Heart left ventricle (tissue), 16 donors: ENCODE data around the gene PIPOX. TPM values are rescaled to one million over a fixed set of nuclear protein-coding genes. Genes with fewer than 3 reads are reported as not detected.

Source experiments
- ATAC-seq, 4 donors: fragments of 200-7000 bp; cut with Tn5 transposase; one replicate each; pipeline ENCODE4 v1.9.1; 2020 to 2022; ENCODE audit warnings: moderate library complexity in 4 of 4, mild to moderate bottlenecking in 3 of 4, moderate number of reproducible peaks in 1 of 4
- DNase-seq, 5 donors: peaks; one replicate each; pipeline ENCODE4 v3.0.0-alpha.2; 2020
- H3K27ac ChIP-seq, 12 donors: fragments of 200-600 bp; sonication (generic) in 4 of 12; one replicate each; pipeline versions ENCODE4 v1.5.0 to v1.8.0; 2016 to 2022; ENCODE audit warnings: mild to moderate bottlenecking in 2 of 12
- H3K27me3 ChIP-seq, 9 donors: fragments of 200-600 bp; sonication (generic) in 2 of 9; one replicate each; pipeline versions ENCODE4 v1.5.1 to v1.8.0; 2016 to 2022; ENCODE audit warnings: mild to moderate bottlenecking in 3 of 9
- H3K36me3 ChIP-seq, 9 donors: fragments of 200-600 bp; sonication (generic) in 2 of 9; one replicate each; pipeline versions ENCODE4 v1.5.0 to v1.8.0; 2018 to 2022; ENCODE audit warnings: mild to moderate bottlenecking in 2 of 9
- H3K4me1 ChIP-seq, 12 donors: fragments of 200-600 bp; sonication (generic) in 4 of 12; one replicate each; pipeline versions ENCODE4 v1.5.0 to v1.8.0; 2016 to 2022; ENCODE audit warnings: mild to moderate bottlenecking in 3 of 12
- H3K4me3 ChIP-seq, 12 donors: fragments of 200-600 bp; sonication (generic) in 4 of 12; one replicate each; pipeline versions ENCODE4 v1.5.0 to v1.8.0; 2017 to 2022; ENCODE audit warnings: mild to moderate bottlenecking in 9 of 12, moderate library complexity in 4 of 12
- H3K9me3 ChIP-seq, 12 donors: fragments of 200-600 bp; sonication (generic) in 4 of 12; one replicate each; pipeline versions ENCODE4 v1.5.0 to v1.8.0; 2016 to 2022; ENCODE audit warnings: mild to moderate bottlenecking in 1 of 12
- POLR2A ChIP-seq, 2 donors: fragments of 450-650 bp; IDR thresholded peaks; one replicate each; pipeline ENCODE4 v1.6.1; 2017; ENCODE audit warnings: antibody characterized with exemption in 2 of 2, mild to moderate bottlenecking in 2 of 2, moderate library complexity in 2 of 2
- WGBS, 4 donors: extraction: QIAGEN DNeasy Blood & Tissue Kit in 2 of 4; methylation state at CpG; one replicate each; pipeline versions ENCODE4 v1.1.5 to v1.1.7; 2013 to 2018; 5-methylcytosine and 5-hydroxymethylcytosine counted together
- intact Hi-C, 10 donors: fragments of 100-400 bp; cut with DNase I; formaldehyde crosslinking; loops; one replicate each; pipeline versions ENCODE4 v1.11.1 to v1.14.2; 2022
- polyA plus RNA-seq, 2 donors: library from polyadenylated mRNA; stranded (reverse); fragments of 200-250 nt; gene quantifications; one replicate each; pipeline ENCODE4 v1.2.3, GENCODE V29; 2013
- total RNA-seq, 9 donors: library from RNA; depleted of rRNA in 2 of 9; stranded (reverse); fragments of >200 nt in 2 of 9; fragmentation: NEBNext Ultra II Directional in 3 of 9; extraction: Animal tissue kit (Norgen Biotek cat#: 25700) in 3 of 9; gene quantifications; one replicate each; pipeline versions ENCODE4 v1.1.0 to v1.2.4, GENCODE V29; 2016 to 2023
- TF ChIP-seq, protein P1 (sequence below), 12 donors: fragments of 200-600 bp; sonication (generic) in 4 of 12; IDR thresholded peaks; one replicate each; pipeline versions ENCODE4 v1.5.0 to v1.8.0; 2018 to 2022; ENCODE audit warnings: antibody characterized with exemption in 12 of 12, mild to moderate bottlenecking in 5 of 12
- donor health status: ischemic (EF 13 %, LVEDD 7.1; RV severe dilation, severe dysfunction).
- donor health status: healthy with polysubstance abuse.
- donor health status: DM: no; HTN: yes; CAD: no.
- donor health status: DM: no; HTN: no; CAD: no.
- donor health status: ischemic (EF 25% LVEDD 6.9; RV normal size, moderate dysfunction).
- donor health status: ischemic (EF 25% LVEDD 5.7; RV mildly dilated, moderate dysfunction).
- donor health status: healthy.
- donor health status: DM: yes; HTN: yes; CAD: no.
- donor health status: ischemic (EF 35%, LVEDD 5.7; RV mildly dilated, moderate dysfunction).
- donor health status: nonischemic (EF 11% LVEDD 7.7; RV severe dilation, severe dysfunction).
- donor health status: DM: yes; HTN: yes; CAD: no.
- donor health status: PGD.
- donor health status: ischemic (EF 29% LVEDD 5.4; RV normal size, mild dysfunction).
- donor health status: nonischemic (EF 23%, LVEDD 6.1; RV moderate dilation, normal function).

Gene PIPOX
- total and polyA plus RNA-seq, 11 donors, result 0.11 to 5.2 (median 0.84) TPM; not detected in 1

DNA sequence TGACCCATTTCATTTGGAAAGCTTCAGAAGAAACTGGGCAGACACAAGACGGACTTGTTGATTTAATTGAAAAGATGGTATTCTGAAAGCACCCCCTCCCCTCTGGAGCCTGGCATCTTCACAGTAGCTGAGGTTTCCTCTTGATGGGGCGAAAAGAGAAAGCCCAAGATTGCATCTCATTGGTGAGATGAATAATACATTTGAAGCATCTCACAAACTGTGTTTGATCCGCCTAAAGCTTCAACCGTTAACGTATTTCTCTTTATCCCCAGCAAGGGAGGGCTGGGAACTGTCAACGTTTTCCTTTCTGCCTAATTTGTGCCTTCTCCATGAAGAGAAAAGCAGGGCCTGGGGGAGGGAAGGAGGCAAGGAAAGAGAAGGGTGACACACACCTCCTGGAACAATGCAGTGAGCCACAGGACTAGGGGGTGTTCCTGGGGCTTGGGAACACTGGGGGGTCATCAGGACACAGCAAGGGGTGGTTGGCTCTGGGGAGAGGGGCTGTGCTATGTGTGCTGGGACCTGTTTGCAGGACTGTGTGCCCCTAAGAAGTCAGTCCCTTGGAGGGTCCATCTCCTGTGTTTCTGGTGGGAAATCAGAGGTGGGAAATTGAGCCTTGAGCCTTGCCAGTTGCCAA, 18.5 kb upstream of the PIPOX start:
- no peak overlapping the region for H3K27ac ChIP-seq
- no peaks in the 10 kb centered on the region for H3K9me3 ChIP-seq
- intact Hi-C loops, result no loop called here
- H3K27me3 ChIP-seq, result peaks cover 3 to 33% (median 12%) of the 10 kb centered on the region in 9 donors
- DNase-seq (no peak), ATAC-seq (no peak)
- H3K36me3 ChIP-seq, result no peaks in the 10 kb centered on the region
- TF ChIP-seq, protein P1, sequence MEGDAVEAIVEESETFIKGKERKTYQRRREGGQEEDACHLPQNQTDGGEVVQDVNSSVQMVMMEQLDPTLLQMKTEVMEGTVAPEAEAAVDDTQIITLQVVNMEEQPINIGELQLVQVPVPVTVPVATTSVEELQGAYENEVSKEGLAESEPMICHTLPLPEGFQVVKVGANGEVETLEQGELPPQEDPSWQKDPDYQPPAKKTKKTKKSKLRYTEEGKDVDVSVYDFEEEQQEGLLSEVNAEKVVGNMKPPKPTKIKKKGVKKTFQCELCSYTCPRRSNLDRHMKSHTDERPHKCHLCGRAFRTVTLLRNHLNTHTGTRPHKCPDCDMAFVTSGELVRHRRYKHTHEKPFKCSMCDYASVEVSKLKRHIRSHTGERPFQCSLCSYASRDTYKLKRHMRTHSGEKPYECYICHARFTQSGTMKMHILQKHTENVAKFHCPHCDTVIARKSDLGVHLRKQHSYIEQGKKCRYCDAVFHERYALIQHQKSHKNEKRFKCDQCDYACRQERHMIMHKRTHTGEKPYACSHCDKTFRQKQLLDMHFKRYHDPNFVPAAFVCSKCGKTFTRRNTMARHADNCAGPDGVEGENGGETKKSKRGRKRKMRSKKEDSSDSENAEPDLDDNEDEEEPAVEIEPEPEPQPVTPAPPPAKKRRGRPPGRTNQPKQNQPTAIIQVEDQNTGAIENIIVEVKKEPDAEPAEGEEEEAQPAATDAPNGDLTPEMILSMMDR (IDR thresholded peaks at IDR 0.05), result no peak
- TF ChIP-seq POLR2A (IDR thresholded peaks at IDR 0.05), result no peak
- H3K4me3 ChIP-seq, result no peak overlapping the region
- WGBS, 4 donors, result 56 to 78% (median 72%) methylated on average over 6 of the region's 6 CpGs
- H3K4me1 ChIP-seq, result peaks cover 0 to 9% (median 4%) of the 10 kb centered on the region in 12 donors

DNA sequence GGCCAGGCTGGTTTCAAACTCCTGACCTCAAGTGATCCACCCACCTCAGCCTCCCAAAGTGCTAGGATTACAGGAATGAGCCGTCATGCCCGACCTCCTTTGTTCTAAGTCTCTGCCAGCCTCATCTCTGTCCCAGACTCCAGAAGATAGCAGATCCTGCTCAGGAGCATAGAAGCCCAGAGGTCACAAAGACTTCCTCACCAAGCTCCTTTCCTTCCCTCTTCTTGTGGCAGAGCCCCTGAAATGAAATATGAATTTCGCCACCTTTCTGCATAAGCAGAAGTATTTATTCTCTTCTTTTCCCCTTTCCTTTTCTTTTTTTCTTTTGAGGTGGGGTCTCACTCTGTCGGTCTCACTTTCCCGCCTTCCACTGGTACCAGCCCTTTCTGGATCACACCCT, 11.5 kb upstream of the PIPOX start:
- intact Hi-C loops, result loop anchor here in 1 of 10 donors (5.0 kb wide), 1 partner anchor 44 kb away; no protein-coding TSS in a partner anchor
- Histone ChIP-seq H3K27ac (no peak overlapping the region), H3K36me3 (no peaks in the 10 kb centered on the region), H3K9me3 (peaks cover 0 to 17% (median 9%) of the 10 kb centered on the region in 12 donors), H3K27me3 (peaks cover 0 to 36% (median 15%) of the 10 kb centered on the region in 9 donors), H3K4me1 (no peaks in the 10 kb centered on the region), H3K4me3 (no peak overlapping the region)
- TF ChIP-seq, protein P1 (IDR thresholded peaks at IDR 0.05), result no peak
- TF ChIP-seq POLR2A (IDR thresholded peaks at IDR 0.05), result no peak
- DNase-seq (no peak), ATAC-seq (no peak)
- 54 to 60% (median 56%) methylated on average over 5 of the region's 5 CpGs for WGBS, 4 donors

DNA sequence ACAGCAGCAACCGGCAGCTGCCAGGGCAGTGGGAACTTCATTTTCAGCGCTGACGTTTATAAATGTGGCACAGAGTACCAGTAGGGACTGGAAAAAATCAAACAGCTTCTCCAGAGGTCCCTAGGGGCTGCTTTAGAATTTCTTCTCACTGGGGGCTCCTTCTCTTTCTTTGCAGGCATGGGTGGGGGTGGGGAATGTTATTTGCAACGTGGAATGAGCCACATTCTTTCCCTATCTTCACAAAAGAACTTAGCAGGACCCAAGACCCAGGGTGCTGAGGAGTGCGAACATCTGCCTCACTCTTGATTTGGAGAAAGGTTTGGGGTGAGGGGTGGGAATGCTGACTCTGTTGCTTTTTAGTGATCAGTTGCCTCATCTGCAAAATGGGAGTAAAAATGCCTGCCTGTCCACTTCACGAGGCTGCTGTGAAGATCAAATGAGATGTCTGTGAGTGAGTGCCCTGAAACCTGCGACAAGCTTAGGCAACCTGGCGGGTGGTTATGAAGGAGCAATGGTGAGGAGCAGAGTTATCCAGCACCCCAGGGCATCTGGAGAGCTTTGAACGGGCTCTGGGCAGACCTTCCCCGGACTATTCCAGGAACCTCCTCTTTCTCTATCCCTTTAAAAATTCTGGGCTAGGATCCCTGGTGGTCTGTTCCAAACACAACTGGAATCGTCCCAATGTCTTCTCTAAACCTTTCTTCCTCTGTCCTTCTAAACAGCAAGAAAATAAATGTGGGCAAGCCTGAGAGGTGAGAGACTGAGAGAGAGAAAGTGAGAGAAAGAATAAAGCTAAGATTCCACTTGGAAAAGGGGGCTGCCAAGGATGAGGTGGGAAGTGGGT, 10.7 kb upstream of the PIPOX start:
- no peak overlapping the region for H3K27ac ChIP-seq
- peaks cover 0 to 17% (median 9%) of the 10 kb centered on the region in 12 donors for H3K9me3 ChIP-seq
- H3K27me3 ChIP-seq, result peaks cover 0 to 38% (median 15%) of the 10 kb centered on the region in 9 donors
- H3K4me1 ChIP-seq, result no peaks in the 10 kb centered on the region
- DNase-seq (no peak), ATAC-seq (no peak)
- intact Hi-C loops, result loop anchor here in 1 of 10 donors (5.0 kb wide), 1 partner anchor 45 kb away; no protein-coding TSS in a partner anchor
- WGBS, 4 donors, result 29 to 44% (median 32%) methylated on average over 11 of the region's 11 CpGs
- H3K36me3 ChIP-seq, result no peaks in the 10 kb centered on the region
- TF ChIP-seq, protein P1 (IDR thresholded peaks at IDR 0.05), result no peak
- TF ChIP-seq POLR2A (IDR thresholded peaks at IDR 0.05), result no peak
- no peak overlapping the region for H3K4me3 ChIP-seq

DNA sequence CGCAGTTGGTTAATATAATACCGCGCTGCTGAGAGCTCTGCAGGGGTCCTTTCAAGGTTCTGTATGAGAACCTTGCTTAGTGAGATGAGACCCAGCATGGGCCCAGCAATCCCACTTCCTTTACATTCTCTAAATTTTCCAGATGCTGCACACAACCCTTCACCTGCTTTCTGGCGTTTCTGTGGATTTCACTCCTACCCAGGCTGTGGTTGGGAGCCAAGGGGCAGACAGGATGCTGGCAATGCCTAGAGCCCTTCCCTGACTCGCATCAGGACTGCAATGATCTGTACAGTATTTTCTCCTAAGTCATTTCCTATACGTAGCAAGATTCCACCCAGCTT, 10.1 kb upstream of the PIPOX start:
- no peak for ATAC-seq
- Histone ChIP-seq H3K36me3 (no peaks in the 10 kb centered on the region), H3K4me3 (no peak overlapping the region), H3K4me1 (no peaks in the 10 kb centered on the region), H3K27me3 (peaks cover 0 to 44% (median 15%) of the 10 kb centered on the region in 9 donors), H3K27ac (no peak overlapping the region), H3K9me3 (peaks cover 0 to 17% (median 9%) of the 10 kb centered on the region in 12 donors)
- no peak for DNase-seq
- intact Hi-C loops, result loop anchor here in 1 of 10 donors (5.0 kb wide), 1 partner anchor 46 kb away; no protein-coding TSS in a partner anchor
- 22 to 52% (median 36%) methylated on average over 5 to 6 of the region's 6 CpGs for WGBS, 4 donors
- TF ChIP-seq, protein P1 (IDR thresholded peaks at IDR 0.05), result no peak
- TF ChIP-seq POLR2A (IDR thresholded peaks at IDR 0.05), result no peak
